Mesendoderm (in vitro differentiated cells): Measurements from ENCODE around the gene SNTB2.

ENCODE experiments used
- DNase-seq: peaks from one replicate; pipeline ENCODE4 v3.0.0; 2013
- H2AK5ac ChIP-seq: 2 replicates; pipeline ENCODE4 v1.6.1; 2013; ENCODE audit warnings: low read length, inconsistent platforms
- H2BK120ac ChIP-seq: 2 replicates; pipeline ENCODE4 v1.6.1; 2013; ENCODE audit warnings: low read depth, mild to moderate bottlenecking, low read length, moderate library complexity, mixed read lengths
- H2BK15ac ChIP-seq: replicated peaks from 2 replicates; pipeline ENCODE4 v1.6.1; 2013; ENCODE audit warnings: low read depth, mild to moderate bottlenecking, moderate library complexity
- H2BK5ac ChIP-seq: 2 replicates; pipeline ENCODE4 v1.6.1; 2013; ENCODE audit warnings: low read length, inconsistent platforms
- H3K18ac ChIP-seq: 2 replicates; pipeline ENCODE4 v1.6.1; 2013; ENCODE audit warnings: mild to moderate bottlenecking, low read length, mixed read lengths
- H3K23ac ChIP-seq: one replicate; pipeline ENCODE4 v1.6.1; 2013; ENCODE audit warnings: low read length
- H3K27ac ChIP-seq: 2 replicates; pipeline ENCODE4 v1.5.1; 2013; ENCODE audit warnings: low read depth, mild to moderate bottlenecking, inconsistent platforms, low read length, moderate library complexity
- H3K27me3 ChIP-seq: 2 replicates; pipeline ENCODE4 v1.6.1; 2013; ENCODE audit warnings: low read length, control low read depth, mild to moderate bottlenecking, inconsistent platforms; ENCODE audit not compliant: insufficient read depth, poor library complexity
- H3K36me3 ChIP-seq: 2 replicates; pipeline ENCODE4 v1.6.1; 2013; ENCODE audit warnings: low read length, inconsistent platforms; ENCODE audit not compliant: control insufficient read depth, insufficient read depth
- H3K4ac ChIP-seq: one replicate; pipeline ENCODE4 v1.6.1; 2013; ENCODE audit warnings: low read depth, mild to moderate bottlenecking, low read length, moderate library complexity
- H3K4me1 ChIP-seq: 2 replicates; pipeline ENCODE4 v1.6.1; 2013; ENCODE audit warnings: low read depth, low read length, inconsistent platforms; ENCODE audit not compliant: control insufficient read depth
- H3K4me2 ChIP-seq: 2 replicates; pipeline ENCODE4 v1.6.1; 2013; ENCODE audit warnings: low read length
- H3K4me3 ChIP-seq: 2 replicates; pipeline ENCODE4 v1.5.1; 2013; ENCODE audit warnings: mild to moderate bottlenecking, low read length
- H3K56ac ChIP-seq: one replicate; pipeline ENCODE4 v1.6.1; 2013; ENCODE audit warnings: low read length
- H3K79me1 ChIP-seq: 2 replicates; pipeline ENCODE4 v1.6.1; 2013; ENCODE audit warnings: low read length, inconsistent platforms
- H3K79me2 ChIP-seq: 2 replicates; pipeline ENCODE4 v1.6.1; 2013; ENCODE audit warnings: mild to moderate bottlenecking, low read length; ENCODE audit not compliant: control insufficient read depth, insufficient read depth
- H3K9ac ChIP-seq: 2 replicates; pipeline ENCODE4 v1.6.1; 2013; ENCODE audit warnings: low read length, inconsistent platforms
- H4K5ac ChIP-seq: one replicate; pipeline ENCODE4 v1.6.1; 2013; ENCODE audit warnings: low read length
- H4K8ac ChIP-seq: one replicate; pipeline ENCODE4 v1.6.1; 2013; ENCODE audit warnings: low read depth, mild to moderate bottlenecking, control low read depth, low read length, moderate library complexity
- WGBS: extraction: QIAGEN DNeasy Blood & Tissue Kit; methylation state at CpG from one replicate; pipeline ENCODE4 v1.1.7; 2013; ENCODE audit warnings: low lambda C conversion rate, missing lambda C conversion rate; ENCODE audit not compliant: insufficient coverage; ENCODE audit errors: extremely low coverage; 5-methylcytosine and 5-hydroxymethylcytosine counted together

The SNTB2 gene

GRCh38 chr16:69311533-69312387 lies 124.8 kb downstream of the SNTB2 start:
- WGBS, result no CpG with 5 or more reads among the region's 59 CpGs
- peak overlapping the region; percentile 77 for H3K4me3 ChIP-seq
- no peaks in the 10 kb centered on the region for H3K27me3 ChIP-seq
- H3K36me3 ChIP-seq, result peaks cover 9% of the 10 kb centered on the region
- H3K23ac ChIP-seq, result peak overlapping the region; percentile 48
- H3K4me2 ChIP-seq, result peak overlapping the region; percentile 27
- DNase-seq, result peak; percentile 74
- no peak overlapping the region for H4K5ac ChIP-seq
- no peak overlapping the region for H2BK120ac ChIP-seq
- H4K8ac ChIP-seq, result no peak overlapping the region
- peak overlapping the region; percentile 42 for H3K4ac ChIP-seq
- peak overlapping the region; percentile 93 for H3K9ac ChIP-seq
- H2BK5ac ChIP-seq, result no peak overlapping the region
- no peak overlapping the region for H2AK5ac ChIP-seq
- H3K79me1 ChIP-seq, result peaks cover 10% of the 10 kb centered on the region
- no peaks in the 10 kb centered on the region for H3K4me1 ChIP-seq
- peaks cover 7% of the 10 kb centered on the region for H3K79me2 ChIP-seq
- H3K27ac ChIP-seq, result peak overlapping the region; percentile 76
- H3K56ac ChIP-seq, result peak overlapping the region; percentile 92
- H2BK15ac ChIP-seq, result no peak overlapping the region
- H3K18ac ChIP-seq, result peak overlapping the region; percentile 86

- no peak overlapping the region for H3K18ac ChIP-seq
- no peak overlapping the region for H4K8ac ChIP-seq
- H3K56ac ChIP-seq, result no peak overlapping the region
- no peak overlapping the region for H3K4me3 ChIP-seq
- H3K27me3 ChIP-seq, result no peaks in the 10 kb centered on the region
- H3K27ac ChIP-seq, result no peak overlapping the region
- no CpG with 5 or more reads among the region's 5 CpGs for WGBS
- no peak overlapping the region for H3K23ac ChIP-seq
- no peak overlapping the region for H3K4ac ChIP-seq
- peaks cover 7% of the 10 kb centered on the region for H3K79me2 ChIP-seq
- no peaks in the 10 kb centered on the region for H3K4me1 ChIP-seq
- H4K5ac ChIP-seq, result no peak overlapping the region
- H3K4me2 ChIP-seq, result no peak overlapping the region
- no peak overlapping the region for H2BK120ac ChIP-seq
- no peak for DNase-seq
- peaks cover 13% of the 10 kb centered on the region for H3K36me3 ChIP-seq
- H3K9ac ChIP-seq, result no peak overlapping the region
- H2BK15ac ChIP-seq, result no peak overlapping the region
- H2BK5ac ChIP-seq, result no peak overlapping the region
- H3K79me1 ChIP-seq, result peaks cover 10% of the 10 kb centered on the region
- H2AK5ac ChIP-seq, result no peak overlapping the region
These were observed 126.5 kb downstream of the SNTB2 start for GRCh38 chr16:69313469-69313868.

GRCh38 chr16:69314534-69314933 lies 127.6 kb downstream of the SNTB2 start:
- no peak for DNase-seq
- Histone ChIP-seq H3K4me3 (no peak overlapping the region), H2BK5ac (no peak overlapping the region), H2BK120ac (no peak overlapping the region), H3K4me2 (no peak overlapping the region), H3K9ac (no peak overlapping the region), H3K79me2 (peaks cover 7% of the 10 kb centered on the region), H3K56ac (no peak overlapping the region), H3K79me1 (peaks cover 10% of the 10 kb centered on the region), H4K5ac (no peak overlapping the region), H2AK5ac (no peak overlapping the region), H3K27me3 (no peaks in the 10 kb centered on the region), H3K23ac (no peak overlapping the region), H3K18ac (no peak overlapping the region), H3K36me3 (peaks cover 16% of the 10 kb centered on the region), H2BK15ac (no peak overlapping the region), H3K27ac (no peak overlapping the region), H3K4me1 (no peaks in the 10 kb centered on the region), H4K8ac (no peak overlapping the region), H3K4ac (no peak overlapping the region)
- no CpG with 5 or more reads among the region's 11 CpGs for WGBS

- no peaks in the 10 kb centered on the region for H3K4me1 ChIP-seq
- peaks cover 7% of the 10 kb centered on the region for H3K79me2 ChIP-seq
- H4K5ac ChIP-seq, result no peak overlapping the region
- no peak overlapping the region for H2BK5ac ChIP-seq
- no peak overlapping the region for H3K4me2 ChIP-seq
- no peak overlapping the region for H2AK5ac ChIP-seq
- peaks cover 22% of the 10 kb centered on the region for H3K36me3 ChIP-seq
- no peak overlapping the region for H4K8ac ChIP-seq
- no peak overlapping the region for H2BK120ac ChIP-seq
- no CpG with 5 or more reads among the region's 30 CpGs for WGBS
- no peak overlapping the region for H3K4me3 ChIP-seq
- peaks cover 12% of the 10 kb centered on the region for H3K79me1 ChIP-seq
- H3K18ac ChIP-seq, result no peak overlapping the region
- no peak overlapping the region for H3K23ac ChIP-seq
- H2BK15ac ChIP-seq, result no peak overlapping the region
- DNase-seq, result no peak
- H3K27me3 ChIP-seq, result no peaks in the 10 kb centered on the region
- no peak overlapping the region for H3K27ac ChIP-seq
- no peak overlapping the region for H3K9ac ChIP-seq
- H3K4ac ChIP-seq, result no peak overlapping the region
- H3K56ac ChIP-seq, result no peak overlapping the region
These were observed 128.7 kb downstream of the SNTB2 start for GRCh38 chr16:69315486-69316311.

- Histone ChIP-seq H3K4me3 (no peak overlapping the region), H3K79me2 (peaks cover 7% of the 10 kb centered on the region), H2BK120ac (no peak overlapping the region), H3K56ac (no peak overlapping the region), H3K4me2 (no peak overlapping the region), H3K4ac (no peak overlapping the region), H3K4me1 (no peaks in the 10 kb centered on the region), H3K79me1 (peaks cover 14% of the 10 kb centered on the region), H4K5ac (no peak overlapping the region), H3K27ac (no peak overlapping the region), H2BK5ac (no peak overlapping the region), H3K9ac (no peak overlapping the region), H3K36me3 (peaks cover 30% of the 10 kb centered on the region), H3K27me3 (no peaks in the 10 kb centered on the region), H2AK5ac (no peak overlapping the region), H3K23ac (no peak overlapping the region), H3K18ac (no peak overlapping the region), H2BK15ac (no peak overlapping the region), H4K8ac (no peak overlapping the region)
- DNase-seq, result no peak
- no CpG with 5 or more reads among the region's 17 CpGs for WGBS
These were observed 129.7 kb downstream of the SNTB2 start for GRCh38 chr16:69316595-69317034.
